Mesenchymal stem cell (in vitro differentiated cells and primary cell): ENCODE data around the gene LITAF.

Experiments
- DNase-seq: peaks from one replicate; pipeline ENCODE4 v3.0.0-alpha.2; 2013
- H2AFZ ChIP-seq: one replicate; pipeline ENCODE4 v1.6.1; 2013; ENCODE audit warnings: low read depth, mild to moderate bottlenecking, control low read depth, inconsistent platforms, low read length, moderate library complexity
- H2AK5ac ChIP-seq: 2 replicates; pipeline ENCODE4 v1.6.1; 2013; ENCODE audit warnings: low read length, moderate library complexity, mild to moderate bottlenecking, inconsistent platforms; ENCODE audit not compliant: severe bottlenecking
- H2BK120ac ChIP-seq: one replicate; pipeline ENCODE4 v1.6.1; 2013; ENCODE audit warnings: low read depth, mild to moderate bottlenecking, inconsistent platforms, low read length, moderate library complexity
- H2BK12ac ChIP-seq, 2 experiments: one replicate each; pipeline ENCODE4 v1.6.1; 2013; ENCODE audit warnings: inconsistent platforms in 2 of 2, low read length in 2 of 2, mild to moderate bottlenecking in 2 of 2, moderate library complexity in 2 of 2, control low read depth in 1 of 2
- H2BK15ac ChIP-seq: one replicate; pipeline ENCODE4 v1.6.1; 2013; ENCODE audit warnings: mild to moderate bottlenecking, low read depth, inconsistent platforms; ENCODE audit not compliant: poor library complexity, severe bottlenecking
- H2BK5ac ChIP-seq: 2 replicates; pipeline ENCODE4 v1.6.1; 2013; ENCODE audit warnings: low read depth, mild to moderate bottlenecking, low read length, control low read depth, inconsistent platforms; ENCODE audit not compliant: poor library complexity, severe bottlenecking
- H3K14ac ChIP-seq, 2 experiments: one replicate each; pipeline ENCODE4 v1.6.1; 2013; ENCODE audit warnings: inconsistent platforms in 2 of 2, low read length in 2 of 2, control low read depth in 1 of 2, mild to moderate bottlenecking in 1 of 2, moderate library complexity in 1 of 2
- H3K18ac ChIP-seq, 2 experiments: one replicate each; pipeline ENCODE4 v1.6.1; 2013; ENCODE audit warnings: inconsistent platforms in 2 of 2, low read length in 2 of 2, control low read depth in 1 of 2, low read depth in 1 of 2, mild to moderate bottlenecking in 1 of 2
- H3K23ac ChIP-seq, 2 experiments: one replicate each; pipeline ENCODE4 v1.6.1; 2013; ENCODE audit warnings: inconsistent platforms in 2 of 2, low read length in 2 of 2, mild to moderate bottlenecking in 2 of 2, moderate library complexity in 2 of 2, control low read depth in 1 of 2
- H3K27ac ChIP-seq: 2 replicates; pipeline ENCODE4 v1.5.1; 2013; ENCODE audit warnings: mild to moderate bottlenecking, moderate library complexity, low read length, control low read depth, inconsistent platforms; ENCODE audit not compliant: poor library complexity, severe bottlenecking
- H3K27me3 ChIP-seq, 2 experiments: 2 replicates each; pipeline versions ENCODE4 v1.6.1 to v1.7.0; 2013; ENCODE audit warnings: low read length in 2 of 2, mild to moderate bottlenecking in 2 of 2, moderate library complexity in 2 of 2, control low read depth in 1 of 2, inconsistent platforms in 1 of 2; ENCODE audit not compliant: control insufficient read depth in 1 of 2, insufficient read depth in 1 of 2
- H3K36me3 ChIP-seq, 2 experiments: 2 replicates each; pipeline versions ENCODE4 v1.6.1 to v1.7.0; 2013; ENCODE audit warnings: low read length in 2 of 2, control low read depth in 1 of 2, inconsistent platforms in 1 of 2, low read depth in 1 of 2, mild to moderate bottlenecking in 1 of 2; ENCODE audit not compliant: insufficient read depth in 2 of 2, control insufficient read depth in 1 of 2
- H3K4ac ChIP-seq, 2 experiments: one replicate each; pipeline ENCODE4 v1.6.1; 2013; ENCODE audit warnings: inconsistent platforms in 2 of 2, low read length in 2 of 2, mild to moderate bottlenecking in 2 of 2, moderate library complexity in 2 of 2, control low read depth in 1 of 2, low read depth in 1 of 2
- H3K4me1 ChIP-seq: 2 replicates; pipeline ENCODE4 v1.6.1; 2013; ENCODE audit warnings: low read depth, low read length, control low read depth; ENCODE audit not compliant: control insufficient read depth, insufficient read depth
- H3K4me2 ChIP-seq: 2 replicates; pipeline ENCODE4 v1.6.1; 2013; ENCODE audit warnings: low read length, mild to moderate bottlenecking, inconsistent platforms; ENCODE audit not compliant: poor library complexity, severe bottlenecking
- H3K4me3 ChIP-seq, 2 experiments: 2 replicates each; pipeline versions ENCODE4 v1.5.1 to v1.7.0; 2013; ENCODE audit warnings: low read length in 2 of 2, mild to moderate bottlenecking in 2 of 2, control low read depth in 1 of 2, low read depth in 1 of 2; ENCODE audit not compliant: insufficient read depth in 1 of 2
- H3K79me1 ChIP-seq: replicated peaks from 2 replicates; pipeline ENCODE4 v1.6.1; 2013; ENCODE audit warnings: mild to moderate bottlenecking, control low read depth, low read length, inconsistent platforms; ENCODE audit not compliant: poor library complexity, severe bottlenecking
- H3K9ac ChIP-seq: 2 replicates; pipeline ENCODE4 v1.7.0; 2013; ENCODE audit warnings: mild to moderate bottlenecking, low read length, moderate library complexity
- H3K9me3 ChIP-seq: 2 replicates; pipeline ENCODE4 v1.7.0; 2013; ENCODE audit warnings: mild to moderate bottlenecking, low read length; ENCODE audit not compliant: control insufficient read depth
- H4K8ac ChIP-seq: one replicate; pipeline ENCODE4 v1.6.1; 2013; ENCODE audit warnings: inconsistent platforms, mild to moderate bottlenecking, low read length, moderate library complexity
- H4K91ac ChIP-seq: one replicate; pipeline ENCODE4 v1.6.1; 2013; ENCODE audit warnings: mild to moderate bottlenecking, low read length, inconsistent platforms
- WGBS: methylation state at CpG from one replicate; pipeline ENCODE4 v1.1.7; 2013; ENCODE audit warnings: mixed read lengths; 5-methylcytosine and 5-hydroxymethylcytosine counted together

LITAF gene

GRCh38 chr16:11585460-11586377 is 1.0 kb downstream of the LITAF start:
- no peak overlapping the region for H2AFZ ChIP-seq
- H2BK120ac ChIP-seq: no peak overlapping the region
- H3K27me3 ChIP-seq: no peaks in the 10 kb centered on the region
- H3K4ac ChIP-seq: peak overlapping the region; percentile 42 to 52
- no peak overlapping the region for H3K27ac ChIP-seq
- 36% methylated on average over 29 of the region's 29 CpGs for WGBS
- H3K36me3 ChIP-seq: no peaks in the 10 kb centered on the region
- peaks cover 3% of the 10 kb centered on the region for H3K79me1 ChIP-seq
- H3K4me2 ChIP-seq: peak overlapping the region; percentile 43
- no peak overlapping the region for H2BK5ac ChIP-seq
- peak overlapping the region; percentile 60 for H2BK15ac ChIP-seq
- peak overlapping the region; percentile 16 for H4K8ac ChIP-seq
- H3K4me3 ChIP-seq: peak overlapping the region; percentile 87
- no peak overlapping the region for H2AK5ac ChIP-seq
- H3K4me1 ChIP-seq: peaks cover 18% of the 10 kb centered on the region
- H4K91ac ChIP-seq: peak overlapping the region; percentile 14
- no peaks in the 10 kb centered on the region for H3K9me3 ChIP-seq
- peak overlapping the region; percentile 91 for H3K9ac ChIP-seq
- peak; percentile 43 for DNase-seq
- H3K23ac ChIP-seq: peak overlapping the region in 1 of 2 experiments; percentile 27
- H3K14ac ChIP-seq: peak overlapping the region in 1 of 2 experiments; percentile 96
- peak overlapping the region; percentile 50 to 64 for H3K18ac ChIP-seq
- H2BK12ac ChIP-seq: peak overlapping the region in 1 of 2 experiments; percentile 0

GRCh38 chr16:11583889-11584565 is 2.7 kb downstream of the LITAF start:
- H3K4ac ChIP-seq: peak overlapping the region in 1 of 2 experiments; percentile 9
- H3K18ac ChIP-seq: no peak overlapping the region
- H3K27me3 ChIP-seq: no peaks in the 10 kb centered on the region
- H3K79me1 ChIP-seq: peaks cover 3% of the 10 kb centered on the region
- no peak overlapping the region for H3K23ac ChIP-seq
- H4K91ac ChIP-seq: no peak overlapping the region
- peak; percentile 38 for DNase-seq
- H3K4me2 ChIP-seq: peak overlapping the region; percentile 50
- H3K27ac ChIP-seq: no peak overlapping the region
- peak overlapping the region; percentile 61 for H2AK5ac ChIP-seq
- H2BK15ac ChIP-seq: no peak overlapping the region
- H3K4me3 ChIP-seq: no peak overlapping the region
- 54% methylated on average over 6 of the region's 7 CpGs for WGBS
- no peak overlapping the region for H2BK120ac ChIP-seq
- no peak overlapping the region for H2BK12ac ChIP-seq
- peaks cover 18% of the 10 kb centered on the region for H3K4me1 ChIP-seq
- no peaks in the 10 kb centered on the region for H3K36me3 ChIP-seq
- H3K9me3 ChIP-seq: no peaks in the 10 kb centered on the region
- no peak overlapping the region for H3K14ac ChIP-seq
- no peak overlapping the region for H2BK5ac ChIP-seq
- H2AFZ ChIP-seq: no peak overlapping the region
- peak overlapping the region; percentile 30 for H3K9ac ChIP-seq
- H4K8ac ChIP-seq: no peak overlapping the region

GRCh38 chr16:11583166-11583565 is 3.6 kb downstream of the LITAF start:
- Histone ChIP-seq H3K14ac (no peak overlapping the region), H3K9ac (peak overlapping the region; percentile 30), H3K4me1 (peaks cover 18% of the 10 kb centered on the region), H3K4me2 (peak overlapping the region; percentile 0), H2AK5ac (no peak overlapping the region), H3K4me3 (no peak overlapping the region), H4K8ac (no peak overlapping the region), H3K18ac (no peak overlapping the region), H2BK5ac (no peak overlapping the region), H3K27me3 (no peaks in the 10 kb centered on the region), H3K36me3 (no peaks in the 10 kb centered on the region), H3K4ac (no peak overlapping the region), H4K91ac (no peak overlapping the region), H2AFZ (no peak overlapping the region), H2BK15ac (no peak overlapping the region), H3K23ac (no peak overlapping the region), H3K9me3 (no peaks in the 10 kb centered on the region), H2BK120ac (no peak overlapping the region), H2BK12ac (no peak overlapping the region), H3K79me1 (peaks cover 3% of the 10 kb centered on the region), H3K27ac (peak overlapping the region; percentile 19)
- WGBS: 84% methylated on average over 7 of the region's 7 CpGs
- DNase-seq: peak; percentile 27

- Histone ChIP-seq H2BK120ac (no peak overlapping the region), H3K36me3 (no peaks in the 10 kb centered on the region), H2BK15ac (no peak overlapping the region), H3K4me1 (peaks cover 15% of the 10 kb centered on the region), H3K79me1 (peaks cover 3% of the 10 kb centered on the region), H3K4me3 (no peak overlapping the region), H4K8ac (no peak overlapping the region), H2AFZ (no peak overlapping the region), H2BK12ac (no peak overlapping the region), H2BK5ac (no peak overlapping the region), H3K27me3 (no peaks in the 10 kb centered on the region), H3K14ac (no peak overlapping the region), H4K91ac (no peak overlapping the region), H3K23ac (no peak overlapping the region), H3K4me2 (no peak overlapping the region), H3K9ac (no peak overlapping the region), H2AK5ac (no peak overlapping the region), H3K18ac (no peak overlapping the region), H3K9me3 (no peaks in the 10 kb centered on the region), H3K27ac (no peak overlapping the region), H3K4ac (no peak overlapping the region)
- 84% methylated on average over 5 of the region's 7 CpGs for WGBS
- DNase-seq: no peak
Observed at GRCh38 chr16:11582157-11582814, 4.4 kb downstream of the LITAF start.
